ENCODE data around the gene HLCS. TPM values are rescaled to one million over a fixed set of nuclear protein-coding genes. Genes with fewer than 3 reads are reported as not detected.

HLCS gene
- total RNA-seq, 4 donors from 2014 or later: 20.0 to 75.4 (median 32.8) TPM

- peak overlapping the region in 1 of 4 donors; percentile 11 for H3K27ac ChIP-seq
- DNase-seq: peak; percentile 79
- no peak for TF ChIP-seq POLR2A (IDR thresholded peaks at IDR 0.05)
- TF ChIP-seq POLR2AphosphoS5 (IDR thresholded peaks at IDR 0.05): no peak
- no peak for TF ChIP-seq EP300 (IDR thresholded peaks at IDR 0.05; ENCODE audit: low read depth)
- TF ChIP-seq, protein P1, sequence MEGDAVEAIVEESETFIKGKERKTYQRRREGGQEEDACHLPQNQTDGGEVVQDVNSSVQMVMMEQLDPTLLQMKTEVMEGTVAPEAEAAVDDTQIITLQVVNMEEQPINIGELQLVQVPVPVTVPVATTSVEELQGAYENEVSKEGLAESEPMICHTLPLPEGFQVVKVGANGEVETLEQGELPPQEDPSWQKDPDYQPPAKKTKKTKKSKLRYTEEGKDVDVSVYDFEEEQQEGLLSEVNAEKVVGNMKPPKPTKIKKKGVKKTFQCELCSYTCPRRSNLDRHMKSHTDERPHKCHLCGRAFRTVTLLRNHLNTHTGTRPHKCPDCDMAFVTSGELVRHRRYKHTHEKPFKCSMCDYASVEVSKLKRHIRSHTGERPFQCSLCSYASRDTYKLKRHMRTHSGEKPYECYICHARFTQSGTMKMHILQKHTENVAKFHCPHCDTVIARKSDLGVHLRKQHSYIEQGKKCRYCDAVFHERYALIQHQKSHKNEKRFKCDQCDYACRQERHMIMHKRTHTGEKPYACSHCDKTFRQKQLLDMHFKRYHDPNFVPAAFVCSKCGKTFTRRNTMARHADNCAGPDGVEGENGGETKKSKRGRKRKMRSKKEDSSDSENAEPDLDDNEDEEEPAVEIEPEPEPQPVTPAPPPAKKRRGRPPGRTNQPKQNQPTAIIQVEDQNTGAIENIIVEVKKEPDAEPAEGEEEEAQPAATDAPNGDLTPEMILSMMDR (IDR thresholded peaks at IDR 0.05): no peak
- intact Hi-C loops (cut with DNase I; ENCODE audit: low total_unique reads): no loop called here
- no peaks in the 10 kb centered on the region for H3K9me3 ChIP-seq
- H3K4me3 ChIP-seq: no peak overlapping the region
- WGBS, 2 donors (ENCODE audit: low coverage in 1 of 2): 33% methylated on average over 1 of the region's 1 CpG; no CpG with 5 or more reads in 1 of the 2 donors
- in situ Hi-C loops (cut with MboI; ENCODE audit: low pct_ligation_motif_present in 1 of 4, low pct_unique_long_range_greater_than_20kb in 1 of 4, low sequenced_read_pairs in 3 of 4): no loop called here
- H3K4me1 ChIP-seq: peaks cover 0 to 6% (median 5%) of the 10 kb centered on the region in 4 donors
- no peaks in the 10 kb centered on the region for H3K36me3 ChIP-seq
- H3K27me3 ChIP-seq: no peaks in the 10 kb centered on the region
These were observed 131.1 kb downstream of the HLCS start for GRCh38 chr21:36835383-36835795.

GRCh38 chr21:36834192-36834591 is 132.3 kb downstream of the HLCS start:
- H3K27me3 ChIP-seq: no peaks in the 10 kb centered on the region
- TF ChIP-seq, protein P1 (IDR thresholded peaks at IDR 0.05): no peak
- TF ChIP-seq POLR2AphosphoS5 (IDR thresholded peaks at IDR 0.05) (no peak), EP300 (IDR thresholded peaks at IDR 0.05; ENCODE audit: low read depth) (no peak), POLR2A (IDR thresholded peaks at IDR 0.05) (no peak)
- H3K4me3 ChIP-seq: no peak overlapping the region
- no peak overlapping the region for H3K27ac ChIP-seq
- no peak for DNase-seq
- H3K9me3 ChIP-seq: no peaks in the 10 kb centered on the region
- in situ Hi-C loops (cut with MboI; ENCODE audit: low pct_ligation_motif_present in 1 of 4, low pct_unique_long_range_greater_than_20kb in 1 of 4, low sequenced_read_pairs in 3 of 4) (no loop called here), intact Hi-C loops (cut with DNase I; ENCODE audit: low total_unique reads) (no loop called here)
- 92 to 94% methylated on average over 4 of the region's 4 CpGs for WGBS, 2 donors (ENCODE audit: low coverage in 1 of 2)
- H3K36me3 ChIP-seq: no peaks in the 10 kb centered on the region
- peaks cover 0 to 6% (median 5%) of the 10 kb centered on the region in 4 donors for H3K4me1 ChIP-seq

GRCh38 chr21:36830100-36830499 is 136.4 kb downstream of the HLCS start:
- DNase-seq: no peak
- H3K4me3 ChIP-seq: no peak overlapping the region
- intact Hi-C loops (cut with DNase I; ENCODE audit: low total_unique reads): no loop called here
- 92% methylated on average over 2 to 8 of the region's 8 CpGs for WGBS, 2 donors (ENCODE audit: low coverage in 1 of 2)
- H3K27ac ChIP-seq: no peak overlapping the region
- H3K9me3 ChIP-seq: no peaks in the 10 kb centered on the region
- no peaks in the 10 kb centered on the region for H3K27me3 ChIP-seq
- peaks cover 0 to 5% (median 2%) of the 10 kb centered on the region in 4 donors for H3K4me1 ChIP-seq
- in situ Hi-C loops (cut with MboI; ENCODE audit: low pct_ligation_motif_present in 1 of 4, low pct_unique_long_range_greater_than_20kb in 1 of 4, low sequenced_read_pairs in 3 of 4): no loop called here
- no peak for TF ChIP-seq POLR2A (IDR thresholded peaks at IDR 0.05)
- TF ChIP-seq, protein P1 (IDR thresholded peaks at IDR 0.05): no peak
- no peak for TF ChIP-seq EP300 (IDR thresholded peaks at IDR 0.05; ENCODE audit: low read depth)
- no peak for TF ChIP-seq POLR2AphosphoS5 (IDR thresholded peaks at IDR 0.05)
- H3K36me3 ChIP-seq: no peaks in the 10 kb centered on the region

- 72 to 80% methylated on average over 4 of the region's 4 CpGs for WGBS, 2 donors (ENCODE audit: low coverage in 1 of 2)
- no peaks in the 10 kb centered on the region for H3K4me1 ChIP-seq
- no peak overlapping the region for H3K4me3 ChIP-seq
- H3K27ac ChIP-seq: no peak overlapping the region
- DNase-seq: no peak
- H3K27me3 ChIP-seq: no peaks in the 10 kb centered on the region
- intact Hi-C loops (cut with DNase I; ENCODE audit: low total_unique reads) (no loop called here), in situ Hi-C loops (cut with MboI; ENCODE audit: low pct_ligation_motif_present in 1 of 4, low pct_unique_long_range_greater_than_20kb in 1 of 4, low sequenced_read_pairs in 3 of 4) (no loop called here)
- H3K9me3 ChIP-seq: no peaks in the 10 kb centered on the region
- no peaks in the 10 kb centered on the region for H3K36me3 ChIP-seq
- no peak for TF ChIP-seq POLR2A (IDR thresholded peaks at IDR 0.05)
- no peak for TF ChIP-seq EP300 (IDR thresholded peaks at IDR 0.05; ENCODE audit: low read depth)
- TF ChIP-seq POLR2AphosphoS5 (IDR thresholded peaks at IDR 0.05): no peak
- TF ChIP-seq, protein P1 (IDR thresholded peaks at IDR 0.05): no peak
These were observed 137.5 kb downstream of the HLCS start for GRCh38 chr21:36828891-36829515.
